GM12892 (cell line): Measurements from ENCODE around the gene CAPZB.

Experiments used
- DNase-seq: peaks from one replicate; pipeline ENCODE4 v3.0.0; 2011; ENCODE audit not compliant: insufficient read length
- FAIRE-seq: peaks from 2 replicates; lab custom pipeline; 2011; peaks lifted over from hg19 to GRCh38; lab: Jason Lieb, UNC
- POLR2A ChIP-seq: IDR thresholded peaks from 2 replicates; pipeline ENCODE4 v1.6.1; 2011; ENCODE audit warnings: low read depth, low read length, control low read depth
- POLR2AphosphoS5 ChIP-seq: IDR thresholded peaks from 2 replicates; pipeline ENCODE4 v1.6.1; 2011; ENCODE audit warnings: low read depth, low read length, control low read depth
- TAF1 ChIP-seq: IDR thresholded peaks from 2 replicates; pipeline ENCODE4 v1.6.1; 2011; ENCODE audit warnings: low read depth, mild to moderate bottlenecking, control low read depth, low read length, borderline replicate concordance

Gene CAPZB

DNA sequence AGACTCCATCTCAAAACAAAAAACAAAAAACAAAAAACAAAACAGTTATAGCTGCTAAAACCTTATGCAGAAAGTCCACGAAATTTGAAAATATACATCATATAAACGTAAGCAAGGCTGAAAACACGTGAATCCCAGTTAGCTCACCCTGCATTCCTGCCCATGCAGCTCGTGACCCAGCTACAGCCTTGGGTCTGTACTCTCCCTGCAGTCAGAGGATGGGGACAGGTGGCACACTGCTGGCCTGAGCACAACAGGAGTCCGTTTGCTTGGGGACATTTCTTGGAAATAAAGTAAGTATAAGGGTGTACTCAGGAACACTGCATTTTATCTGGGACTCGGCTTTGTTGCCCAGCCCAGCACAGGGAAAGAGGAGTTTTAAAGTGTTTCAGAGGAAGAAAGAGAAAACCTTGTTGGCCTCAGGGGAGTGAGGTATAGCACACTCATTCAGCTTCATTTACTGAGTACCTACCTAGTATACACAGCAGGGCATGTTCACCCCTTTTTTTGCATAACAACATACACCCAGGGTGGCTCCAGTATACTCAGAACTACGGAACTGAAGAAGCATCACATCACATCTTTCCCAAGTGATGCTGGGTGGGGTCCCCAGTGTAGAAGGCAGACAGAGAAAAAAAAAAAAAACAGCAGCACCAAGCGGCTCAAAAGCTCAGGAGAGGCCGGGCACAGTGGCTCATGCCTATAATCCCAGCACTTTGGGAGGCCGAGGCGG is 44.1 kb downstream of the CAPZB start:
- FAIRE-seq (no peak), DNase-seq (no peak)
- TF ChIP-seq TAF1 (no peak), POLR2AphosphoS5 (no peak)

DNA sequence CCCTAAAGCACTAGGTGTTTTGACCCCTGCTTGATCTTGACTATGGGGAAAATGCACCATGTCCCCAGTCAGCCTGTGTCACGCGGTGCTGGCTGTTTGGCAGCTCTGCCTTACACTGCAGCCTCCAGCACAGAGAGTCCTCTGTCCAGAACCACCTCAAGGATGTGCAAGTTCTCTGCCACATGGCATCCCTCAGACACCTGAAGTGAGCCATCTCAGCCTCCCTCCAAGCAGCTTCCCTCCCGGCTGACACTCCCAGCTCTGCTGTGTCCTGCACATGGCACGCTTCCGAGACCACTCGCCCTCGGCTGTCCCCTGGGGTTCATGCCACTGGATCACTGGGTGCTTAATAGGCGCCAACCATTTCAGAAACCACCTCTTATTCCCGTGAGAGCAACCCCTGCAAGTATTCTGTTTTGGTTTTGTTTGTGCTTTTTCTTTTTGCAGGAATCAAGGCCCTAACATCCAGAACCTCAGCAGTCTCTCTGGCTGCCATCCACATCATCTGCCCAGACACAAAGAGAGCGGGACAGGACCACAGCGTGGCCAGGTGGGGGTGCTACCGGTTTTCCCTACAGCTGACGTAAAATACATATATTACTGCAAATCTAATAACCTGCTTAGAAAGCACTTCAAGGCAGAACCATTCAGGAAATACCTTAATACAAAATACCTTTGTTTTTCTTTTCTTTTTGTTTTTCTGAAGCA is 45.7 kb downstream of the CAPZB start:
- DNase-seq (no peak), FAIRE-seq (no peak)
- no peak for TF ChIP-seq TAF1
- TF ChIP-seq POLR2AphosphoS5 = 0 out of 2 replicates have a peak, but pooled peaks have one; percentile 24
- TF ChIP-seq POLR2A = no peak

DNA sequence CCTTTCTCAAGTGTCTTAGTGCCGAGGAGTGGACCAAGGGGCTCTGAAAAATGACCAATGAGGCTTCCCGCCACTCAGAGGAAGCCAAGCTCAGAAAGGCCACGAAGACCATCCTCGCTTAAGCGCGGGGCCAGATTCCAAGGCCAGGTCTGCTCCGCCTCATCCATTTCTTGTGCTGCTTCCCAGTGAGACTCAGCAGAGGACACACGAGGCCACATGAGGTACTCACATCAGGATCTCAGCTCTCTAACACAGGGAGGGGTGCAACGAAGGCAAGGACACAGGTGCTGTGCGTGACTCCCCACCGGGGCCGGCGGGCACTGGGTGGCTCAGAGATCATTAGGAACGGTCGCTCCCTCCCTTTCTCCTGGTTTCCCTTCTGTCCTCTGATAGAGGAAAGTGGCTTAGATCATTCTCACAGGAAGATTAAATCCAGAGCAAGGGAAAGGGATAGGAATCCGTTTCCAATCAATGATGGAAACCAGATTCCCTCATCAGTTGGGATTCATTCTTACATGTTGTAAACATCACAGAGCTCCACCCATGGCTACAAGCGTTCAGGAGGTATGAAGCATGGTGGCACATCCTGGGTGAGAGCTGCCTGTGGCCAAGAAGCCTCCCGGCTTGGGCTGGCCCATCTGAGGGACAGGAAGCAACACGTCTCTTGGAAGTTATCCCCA is 46.7 kb downstream of the CAPZB start:
- TF ChIP-seq POLR2A (no peak), TAF1 (no peak), POLR2AphosphoS5 (no peak)
- no peak for DNase-seq
- no peak for FAIRE-seq

DNA sequence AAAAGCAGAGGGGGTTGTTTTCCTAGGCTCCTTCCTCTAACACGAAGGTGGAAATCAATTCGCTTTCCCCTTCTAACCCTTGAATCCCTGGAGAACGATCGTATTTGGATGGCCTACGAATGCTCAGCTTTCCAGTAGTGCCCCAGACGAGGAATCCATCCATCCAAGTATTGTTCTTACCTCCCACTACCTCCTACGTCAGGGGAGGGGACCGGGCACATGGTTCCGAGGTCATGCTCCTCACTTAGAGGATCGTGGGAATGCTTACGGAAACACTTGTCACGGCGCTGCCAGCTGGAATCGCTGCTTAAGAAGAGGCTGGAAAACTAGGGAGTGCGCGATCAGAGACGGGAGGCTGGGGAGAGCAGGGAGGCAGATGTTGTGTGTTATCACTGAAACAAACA is 47.4 kb downstream of the CAPZB start:
- DNase-seq (no peak), FAIRE-seq (no peak)
- TF ChIP-seq TAF1 = no peak
- TF ChIP-seq POLR2A = no peak

DNA sequence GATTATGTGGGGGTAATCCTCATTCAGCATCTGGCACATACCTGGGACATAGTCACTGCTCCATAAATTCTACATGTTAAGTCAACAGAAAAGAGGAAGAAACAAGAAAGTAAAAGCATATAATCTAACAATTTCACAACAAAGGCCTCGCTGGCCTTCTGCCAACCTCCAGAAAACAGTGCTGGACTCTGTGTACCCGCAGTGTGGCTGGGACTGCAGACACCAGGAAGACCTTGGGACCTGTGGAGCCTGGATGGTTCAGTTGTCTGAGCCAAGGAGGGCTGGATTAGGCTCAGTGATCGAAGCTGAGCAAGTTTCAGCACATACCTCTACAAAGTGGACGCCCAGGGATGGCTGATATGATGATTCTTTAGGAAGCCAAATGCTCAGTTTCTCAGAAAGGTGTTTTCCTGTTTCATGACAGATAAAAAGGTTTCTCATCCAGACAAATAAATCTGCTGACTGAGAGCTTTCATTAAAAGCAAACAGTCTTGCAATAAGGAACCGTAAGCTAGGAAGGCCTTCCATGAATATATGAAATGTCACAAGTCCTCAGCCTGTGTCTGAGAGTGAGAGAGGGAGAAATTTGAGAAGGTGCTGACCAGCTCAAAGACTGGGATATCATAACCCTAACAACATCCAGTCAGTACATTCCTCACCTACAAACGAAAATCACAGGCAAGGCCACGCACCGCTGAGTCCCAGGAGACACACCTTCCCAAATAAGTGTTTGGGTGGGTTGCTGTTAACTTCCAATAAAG is 48.4 kb downstream of the CAPZB start:
- no peak for FAIRE-seq
- TF ChIP-seq TAF1 (no peak), POLR2AphosphoS5 (no peak), POLR2A (no peak)
- DNase-seq = no peak

DNA sequence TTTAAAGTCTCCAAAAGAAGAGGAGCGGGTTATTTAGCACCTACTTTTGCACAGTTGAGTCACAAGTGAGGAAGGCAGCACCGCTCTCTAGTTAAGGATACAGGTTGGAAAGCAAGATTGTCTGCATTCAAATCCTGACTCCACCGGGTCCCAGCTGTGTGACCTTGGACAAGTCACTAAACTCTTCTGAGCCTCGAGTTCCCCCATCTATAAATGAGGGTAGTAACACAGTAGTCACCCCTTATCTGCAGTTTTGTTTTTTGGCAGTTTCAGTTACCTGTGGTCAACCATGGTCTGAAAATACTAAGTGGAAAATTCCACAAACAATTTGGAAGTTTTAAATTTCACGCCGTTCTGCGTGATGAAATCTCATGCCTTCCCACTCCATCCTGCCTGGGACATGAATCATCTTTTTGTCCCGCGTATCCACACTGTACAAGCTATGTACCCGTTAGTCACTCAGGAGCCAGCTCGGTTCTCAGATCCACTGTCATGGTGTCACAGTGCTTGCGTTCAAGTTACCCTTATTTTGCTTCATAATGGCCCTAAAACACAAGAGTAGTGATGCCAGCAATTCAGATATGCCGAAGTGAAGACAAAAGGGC is 49.4 kb downstream of the CAPZB start:
- no peak for FAIRE-seq
- DNase-seq = no peak
- TF ChIP-seq POLR2A (no peak), POLR2AphosphoS5 (no peak), TAF1 (no peak)

DNA sequence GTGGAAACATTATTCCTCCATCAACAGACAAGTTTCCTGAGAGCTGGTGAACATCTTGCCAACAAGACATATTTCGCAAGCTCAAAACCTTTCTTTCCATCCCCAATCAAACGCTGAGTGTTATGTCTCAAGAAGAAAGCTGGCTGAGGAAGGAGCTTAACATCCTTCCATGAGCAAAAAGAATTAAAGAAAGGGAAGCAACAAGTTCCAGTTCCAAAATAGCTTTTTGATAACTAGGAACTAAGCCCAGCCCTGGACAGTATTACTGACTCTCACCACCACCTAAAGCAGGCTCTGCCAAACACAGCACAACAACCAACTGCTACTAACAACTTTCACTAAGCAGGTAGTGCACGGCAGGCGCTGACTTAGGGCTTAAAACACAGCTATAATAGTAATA is 50.2 kb downstream of the CAPZB start:
- no peak for DNase-seq
- FAIRE-seq = no peak
- TF ChIP-seq POLR2AphosphoS5 (no peak), TAF1 (no peak), POLR2A (no peak)

DNA sequence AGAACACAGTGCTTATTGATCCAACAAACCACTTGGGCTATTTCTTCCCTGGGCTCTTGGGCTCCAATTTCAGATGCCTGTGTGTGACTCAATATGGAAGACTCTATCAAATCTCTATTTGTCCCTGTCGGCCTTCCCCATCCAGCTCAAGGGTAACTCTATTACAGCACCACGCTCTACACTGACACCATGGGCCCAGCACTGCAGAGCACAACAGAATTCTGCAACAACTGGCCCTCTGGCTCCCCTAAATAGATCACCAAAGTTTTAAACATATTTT is 51.7 kb downstream of the CAPZB start:
- no peak for FAIRE-seq
- DNase-seq = no peak
- TF ChIP-seq POLR2A (no peak), POLR2AphosphoS5 (no peak), TAF1 (no peak)

DNA sequence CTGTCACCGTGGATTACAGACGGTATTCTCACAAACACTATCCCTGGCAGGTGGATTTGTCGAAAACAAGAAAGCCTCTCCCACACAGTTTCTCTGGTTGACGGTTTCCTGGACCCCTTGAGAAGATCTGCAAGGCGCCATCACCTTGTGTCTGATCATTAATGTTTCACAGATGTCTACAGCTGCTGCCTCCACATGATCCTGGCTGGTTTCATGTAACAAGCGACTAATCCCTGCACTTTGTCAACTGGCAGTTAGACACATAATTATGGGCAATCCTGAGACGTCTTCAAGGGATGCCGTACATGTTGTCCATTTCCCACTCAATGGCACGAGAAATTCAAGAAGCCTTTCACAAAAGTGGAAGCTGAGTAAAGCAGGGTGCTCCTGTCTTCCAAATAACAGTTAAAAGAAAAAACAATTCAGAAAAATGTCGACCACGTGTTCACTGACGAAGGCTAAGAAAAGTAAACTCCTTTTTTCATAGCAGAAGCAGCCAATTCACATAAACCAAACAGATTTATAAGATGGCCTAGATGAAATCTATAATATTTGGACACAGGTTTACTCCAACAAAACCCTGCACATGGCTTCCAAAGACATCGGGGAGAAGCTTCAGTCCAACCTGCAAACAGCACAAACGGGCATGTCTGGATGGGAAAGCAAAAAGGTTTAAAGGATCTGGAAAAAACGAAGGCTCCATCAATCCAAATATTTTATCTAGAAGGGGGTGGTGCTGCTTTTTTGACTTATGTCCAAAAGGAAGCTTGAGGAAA is 52.2 kb downstream of the CAPZB start:
- no peak for DNase-seq
- TF ChIP-seq POLR2A (no peak), POLR2AphosphoS5 (no peak), TAF1 (no peak)
- no peak for FAIRE-seq
